Endodermal cell (in vitro differentiated cells): ENCODE data around the gene NR2C1. TPM values are rescaled to one million over a fixed set of nuclear protein-coding genes. Genes with fewer than 3 reads are reported as not detected.
A peak's percentile ranks its signal among the peaks of the same experiment; 100 is the strongest.
"Not testable (repeated sequence)": the region's sequence is repeated elsewhere in the genome, so short reads cannot be mapped to it uniquely, and the experiment has no call there.

ENCODE experiments used
- DNase-seq: peaks from one replicate; pipeline ENCODE4 v3.0.0-alpha.2; 2017
- H3K27ac ChIP-seq: 2 replicates; pipeline ENCODE4 v1.5.1; 2013; ENCODE audit warnings: mild to moderate bottlenecking, low read depth, low read length, moderate library complexity
- H3K27me3 ChIP-seq: 2 replicates; pipeline ENCODE4 v1.6.1; 2013; ENCODE audit warnings: mild to moderate bottlenecking, low read length, moderate library complexity; ENCODE audit not compliant: insufficient read depth, control insufficient read depth, poor library complexity, severe bottlenecking
- H3K36me3 ChIP-seq: 2 replicates; pipeline ENCODE4 v1.7.0; 2013; ENCODE audit warnings: mild to moderate bottlenecking, low read length, moderate library complexity; ENCODE audit not compliant: control insufficient read depth, insufficient read depth
- H3K4me1 ChIP-seq: one replicate; pipeline ENCODE4 v1.7.0; 2013; ENCODE audit warnings: low read length; ENCODE audit not compliant: control insufficient read depth, insufficient read depth
- H3K4me3 ChIP-seq: 2 replicates; pipeline ENCODE4 v1.5.1; 2013; ENCODE audit warnings: mild to moderate bottlenecking, low read length, moderate library complexity
- H3K9ac ChIP-seq: 2 replicates; pipeline ENCODE4 v1.6.1; 2013; ENCODE audit warnings: mild to moderate bottlenecking, low read length, moderate library complexity; ENCODE audit not compliant: poor library complexity, severe bottlenecking; ENCODE audit errors: extremely low read depth
- H3K9me3 ChIP-seq: 2 replicates; pipeline ENCODE4 v1.6.1; 2013; ENCODE audit warnings: mild to moderate bottlenecking, low read length, moderate library complexity; ENCODE audit not compliant: control insufficient read depth
- H3K27ac Mint-ChIP-seq: 2 replicates; pipeline ENCODE4 v1.8.0; 2020; ENCODE audit warnings: mixed read lengths
- H3K27me3 Mint-ChIP-seq: 2 replicates; pipeline ENCODE4 v1.8.0; 2021; ENCODE audit warnings: mild to moderate bottlenecking, mixed read lengths; ENCODE audit not compliant: insufficient read depth
- H3K36me3 Mint-ChIP-seq: 2 replicates; pipeline ENCODE4 v1.8.0; 2020; ENCODE audit warnings: low read depth, mixed read lengths
- H3K4me1 Mint-ChIP-seq: 2 replicates; pipeline ENCODE4 v1.8.0; 2020; ENCODE audit warnings: mixed read lengths
- H3K4me3 Mint-ChIP-seq: 2 replicates; pipeline ENCODE4 v1.8.0; 2020; ENCODE audit warnings: mild to moderate bottlenecking, moderate library complexity, mixed read lengths
- H3K9me3 Mint-ChIP-seq: 2 replicates; pipeline ENCODE4 v1.8.0; 2020; ENCODE audit warnings: mild to moderate bottlenecking, mixed read lengths
- WGBS, 2 experiments: methylation state at CpG; one replicate each; pipeline versions ENCODE4 v1.1.5 to v1.1.7; 2013; ENCODE audit warnings: missing lambda C conversion rate in 2 of 2, mixed read lengths in 1 of 2; ENCODE audit not compliant: insufficient coverage in 1 of 2, insufficient read length in 1 of 2; 5-methylcytosine and 5-hydroxymethylcytosine counted together
- total RNA-seq, 2 donors: library from RNA; stranded (reverse); fragmentation: NEBNext Ultra II Directional in 1 of 2; extraction: Animal tissue kit (Norgen Biotek cat#: 25700) in 1 of 2; gene quantifications; 2 replicates in 1 of 2; 3 replicates in 1 of 2; pipeline ENCODE4 v1.2.1, GENCODE V29; 2021
- TF ChIP-seq, protein P1 (sequence below): fragments of 200-600 bp; sonication (generic); conservative IDR thresholded peaks from 2 replicates; pipeline ENCODE4 v1.5.0; 2021; ENCODE audit warnings: antibody characterized with exemption, mild to moderate bottlenecking

The NR2C1 gene
- total RNA-seq, 2 donors from 2014 or later = 66.9 to 82.0 TPM

GRCh38 chr12:94988471-94988870 is 84.9 kb downstream of the NR2C1 start:
- peaks cover 8% of the 10 kb centered on the region for H3K36me3 ChIP-seq
- H3K4me3 Mint-ChIP-seq = no peak overlapping the region
- no peak overlapping the region for H3K4me3 ChIP-seq
- H3K9me3 Mint-ChIP-seq = no peaks in the 10 kb centered on the region
- TF ChIP-seq, protein P1, sequence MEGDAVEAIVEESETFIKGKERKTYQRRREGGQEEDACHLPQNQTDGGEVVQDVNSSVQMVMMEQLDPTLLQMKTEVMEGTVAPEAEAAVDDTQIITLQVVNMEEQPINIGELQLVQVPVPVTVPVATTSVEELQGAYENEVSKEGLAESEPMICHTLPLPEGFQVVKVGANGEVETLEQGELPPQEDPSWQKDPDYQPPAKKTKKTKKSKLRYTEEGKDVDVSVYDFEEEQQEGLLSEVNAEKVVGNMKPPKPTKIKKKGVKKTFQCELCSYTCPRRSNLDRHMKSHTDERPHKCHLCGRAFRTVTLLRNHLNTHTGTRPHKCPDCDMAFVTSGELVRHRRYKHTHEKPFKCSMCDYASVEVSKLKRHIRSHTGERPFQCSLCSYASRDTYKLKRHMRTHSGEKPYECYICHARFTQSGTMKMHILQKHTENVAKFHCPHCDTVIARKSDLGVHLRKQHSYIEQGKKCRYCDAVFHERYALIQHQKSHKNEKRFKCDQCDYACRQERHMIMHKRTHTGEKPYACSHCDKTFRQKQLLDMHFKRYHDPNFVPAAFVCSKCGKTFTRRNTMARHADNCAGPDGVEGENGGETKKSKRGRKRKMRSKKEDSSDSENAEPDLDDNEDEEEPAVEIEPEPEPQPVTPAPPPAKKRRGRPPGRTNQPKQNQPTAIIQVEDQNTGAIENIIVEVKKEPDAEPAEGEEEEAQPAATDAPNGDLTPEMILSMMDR = no peak
- H3K9me3 ChIP-seq = no peaks in the 10 kb centered on the region
- 62 to 79% methylated on average over 5 to 6 of the region's 6 CpGs for WGBS, 2 experiments
- H3K9ac ChIP-seq = no peak overlapping the region
- peak overlapping the region; percentile 0 for H3K27ac Mint-ChIP-seq
- no peak overlapping the region for H3K27ac ChIP-seq
- no peaks in the 10 kb centered on the region for H3K27me3 Mint-ChIP-seq
- H3K36me3 Mint-ChIP-seq = peaks cover 22% of the 10 kb centered on the region
- H3K4me1 ChIP-seq = no peaks in the 10 kb centered on the region
- no peaks in the 10 kb centered on the region for H3K27me3 ChIP-seq
- peak; percentile 44 for DNase-seq
- peaks cover 5% of the 10 kb centered on the region for H3K4me1 Mint-ChIP-seq

- Histone ChIP-seq H3K4me3 (no peak overlapping the region), H3K36me3 (peaks cover 8% of the 10 kb centered on the region), H3K27ac (no peak overlapping the region), H3K9me3 (no peaks in the 10 kb centered on the region), H3K9ac (no peak overlapping the region), H3K4me1 (no peaks in the 10 kb centered on the region), H3K27me3 (no peaks in the 10 kb centered on the region)
- Mint-ChIP-seq H3K27me3 (no peaks in the 10 kb centered on the region), H3K9me3 (no peaks in the 10 kb centered on the region), H3K27ac (no peak overlapping the region), H3K4me3 (no peak overlapping the region), H3K4me1 (peaks cover 5% of the 10 kb centered on the region), H3K36me3 (peaks cover 16% of the 10 kb centered on the region)
- WGBS, 2 experiments = 73 to 90% methylated on average over 1 to 2 of the region's 2 CpGs
- no peak for DNase-seq
- TF ChIP-seq, protein P1 = no peak
Observed at GRCh38 chr12:94987801-94988200, 85.6 kb downstream of the NR2C1 start.

DNA sequence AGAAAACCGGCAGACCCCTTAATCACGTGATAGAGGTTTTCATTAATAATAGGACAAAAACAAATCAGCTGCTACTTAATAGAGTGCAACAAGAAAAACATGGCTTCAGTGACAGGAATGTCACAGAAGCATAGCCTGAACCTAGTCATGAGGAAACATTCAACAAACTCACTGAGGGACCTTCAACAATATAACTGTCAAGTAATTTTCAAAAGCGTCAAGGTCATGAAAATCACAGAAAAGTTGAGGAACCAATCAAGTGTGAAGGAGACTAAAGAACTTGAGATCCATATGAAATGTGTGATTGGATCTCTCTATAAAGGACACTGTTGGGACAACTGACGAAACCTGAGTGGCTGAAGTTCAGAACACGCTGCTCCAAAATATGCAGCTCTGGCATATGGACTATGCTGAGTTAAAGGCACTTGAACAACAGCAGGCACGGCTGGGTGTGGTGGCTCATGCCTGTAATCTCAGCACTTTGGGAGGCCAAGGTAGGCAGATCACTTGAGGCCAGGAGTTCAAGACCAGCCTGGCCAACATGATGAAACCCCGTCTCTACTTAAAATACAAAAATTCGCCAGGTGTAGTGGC is 86.2 kb downstream of the NR2C1 start:
- peaks cover 10% of the 10 kb centered on the region for H3K36me3 Mint-ChIP-seq
- no peak overlapping the region for H3K4me3 ChIP-seq
- no peaks in the 10 kb centered on the region for H3K27me3 ChIP-seq
- H3K4me1 ChIP-seq = no peaks in the 10 kb centered on the region
- WGBS, 2 experiments = 96 to 98% methylated on average over 4 to 8 of the region's 8 CpGs
- H3K27ac Mint-ChIP-seq = no peak overlapping the region
- peaks cover 8% of the 10 kb centered on the region for H3K36me3 ChIP-seq
- H3K4me1 Mint-ChIP-seq = no peaks in the 10 kb centered on the region
- no peaks in the 10 kb centered on the region for H3K9me3 Mint-ChIP-seq
- no peaks in the 10 kb centered on the region for H3K9me3 ChIP-seq
- no peak for DNase-seq
- no peaks in the 10 kb centered on the region for H3K27me3 Mint-ChIP-seq
- no peak overlapping the region for H3K27ac ChIP-seq
- no peak overlapping the region for H3K4me3 Mint-ChIP-seq
- TF ChIP-seq, protein P1 = no peak
- no peak overlapping the region for H3K9ac ChIP-seq

DNA sequence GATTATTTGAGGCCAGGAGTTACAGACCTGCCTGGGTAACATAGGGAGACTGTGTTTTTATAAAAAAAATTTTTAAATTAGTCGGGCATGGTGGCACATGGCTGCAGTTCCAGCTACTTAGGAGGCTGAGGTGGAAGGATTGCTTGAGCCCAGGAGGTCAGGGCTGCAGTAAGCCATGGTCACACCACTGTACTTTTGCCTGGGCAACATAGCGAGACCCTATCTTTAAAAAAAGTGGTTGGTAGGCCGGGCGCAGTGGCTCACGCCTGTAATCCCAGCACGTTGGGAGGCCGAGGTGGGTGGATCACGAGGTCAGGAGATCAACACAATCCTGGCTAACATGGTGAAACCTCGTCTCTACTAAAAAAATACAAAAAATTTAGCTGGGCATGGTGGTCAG is 88.3 kb downstream of the NR2C1 start:
- not testable (repeated sequence) for H3K9me3 ChIP-seq, H3K36me3 Mint-ChIP-seq, H3K4me3 Mint-ChIP-seq, H3K27me3 Mint-ChIP-seq, DNase-seq, H3K4me3 ChIP-seq, H3K4me1 Mint-ChIP-seq, H3K27ac ChIP-seq, H3K27me3 ChIP-seq, H3K27ac Mint-ChIP-seq, H3K4me1 ChIP-seq, H3K9ac ChIP-seq, H3K9me3 Mint-ChIP-seq
- WGBS, 2 experiments = 81 to 85% methylated on average over 8 to 9 of the region's 9 CpGs
- H3K36me3 ChIP-seq = peaks cover 12% of the 10 kb centered on the region
